Endothelial cell of umbilical vein (primary cell): ENCODE results near the gene KCTD5. TPM values are rescaled to one million over a fixed set of nuclear protein-coding genes. Genes with fewer than 3 reads are reported as not detected.

Source experiments
- BruUV-seq: library from RNA; stranded (reverse); fragments of 400-500 nt; replicated peaks from 2 replicates; lab custom pipeline; 2021; lab: Mats Ljungman, UMichigan
- CTCF ChIA-PET: fragments of 300-600, 350-600 bp; sonication (Branson Sonifier 250); formaldehyde crosslinking; loops from one replicate; lab custom pipeline; 2021; ENCODE audit warnings: antibody characterized with exemption, inconsistent platforms; lab: Charles Lee
- POLR2A ChIA-PET: fragments of 300-600, 350-600 bp; sonication (Branson Sonifier 250); formaldehyde crosslinking; loops from one replicate; lab custom pipeline; 2021; ENCODE audit warnings: antibody characterized with exemption, inconsistent platforms; lab: Charles Lee
- DNase-seq: peaks from one replicate; pipeline ENCODE4 v3.0.0-alpha.2; 2011; ENCODE audit warnings: low read depth, low spot score
- FAIRE-seq: peaks from 2 replicates; lab custom pipeline; 2011; peaks lifted over from hg19 to GRCh38; lab: Jason Lieb, UNC
- H2AFZ ChIP-seq: 2 replicates; pipeline ENCODE4 v1.6.0; 2012; ENCODE audit warnings: low read depth, low read length, control low read depth, inconsistent platforms
- H3K27ac ChIP-seq: 2 replicates; pipeline ENCODE4 v1.5.1; 2011; ENCODE audit warnings: low read depth, mild to moderate bottlenecking, control low read depth, low read length, moderate library complexity; ENCODE audit not compliant: insufficient read depth
- H3K27me3 ChIP-seq, 2 experiments: 2 replicates each; pipeline versions ENCODE4 v1.6.0 to v1.6.1; 2011; ENCODE audit warnings: low read length in 2 of 2, mixed read lengths in 1 of 2; ENCODE audit not compliant: control insufficient read depth in 2 of 2, insufficient read depth in 2 of 2
- H3K36me3 ChIP-seq, 2 experiments: 2 replicates in 1 of 2; 3 replicates in 1 of 2; pipeline ENCODE4 v1.5.1; 2011; ENCODE audit warnings: low read length in 2 of 2, mild to moderate bottlenecking in 1 of 2, moderate library complexity in 1 of 2; ENCODE audit not compliant: control insufficient read depth in 2 of 2, insufficient read depth in 2 of 2; ENCODE audit errors: extremely low read depth in 1 of 2
- H3K4me1 ChIP-seq: 3 replicates; pipeline ENCODE4 v1.5.1; 2011; ENCODE audit warnings: mild to moderate bottlenecking, low read length; ENCODE audit not compliant: control insufficient read depth, insufficient read depth; ENCODE audit errors: extremely low read depth
- H3K4me2 ChIP-seq: 2 replicates; pipeline ENCODE4 v1.6.1; 2011; ENCODE audit warnings: low read length, control low read depth, mixed read lengths; ENCODE audit not compliant: insufficient read depth
- H3K4me3 ChIP-seq, 3 experiments: fragments of 200-600 bp in 1 of 3; sonication (generic), shearing (Covaris generic) in 1 of 3; replicated peaks in 1 of 3; 2 replicates each; pipeline ENCODE4 v1.5.1; 2011 to 2016; ENCODE audit warnings: control low read depth in 3 of 3, low read length in 3 of 3, mild to moderate bottlenecking in 2 of 3, inconsistent platforms in 1 of 3, low read depth in 1 of 3, moderate library complexity in 1 of 3; ENCODE audit not compliant: insufficient read depth in 1 of 3
- H3K79me2 ChIP-seq: 2 replicates; pipeline ENCODE4 v1.6.0; 2012; ENCODE audit warnings: low read length, inconsistent platforms; ENCODE audit not compliant: control insufficient read depth, insufficient read depth
- H3K9ac ChIP-seq: replicated peaks from 2 replicates; pipeline ENCODE3; 2011; ENCODE audit warnings: low read length, control low read depth; ENCODE audit not compliant: insufficient read depth; ENCODE audit errors: extremely low read depth
- H3K9me1 ChIP-seq: replicated peaks from 3 replicates; pipeline ENCODE4 v1.6.0; 2011; ENCODE audit warnings: mild to moderate bottlenecking, low read length; ENCODE audit not compliant: control insufficient read depth, insufficient read depth; ENCODE audit errors: extremely low read depth
- H3K9me3 ChIP-seq: replicated peaks from 2 replicates; pipeline ENCODE4 v1.5.1; 2012; ENCODE audit warnings: low read length, inconsistent platforms; ENCODE audit not compliant: control insufficient read depth, insufficient read depth
- H4K20me1 ChIP-seq: replicated peaks from 2 replicates; pipeline ENCODE3; 2011; ENCODE audit warnings: mild to moderate bottlenecking, low read length; ENCODE audit not compliant: control insufficient read depth, insufficient read depth; ENCODE audit errors: extremely low read depth
- CTCF ChIP-seq, 2 donors: IDR thresholded peaks; 1 replicate in 1 of 2; 2 replicates in 1 of 2; pipeline ENCODE4 v1.5.1; 2011; ENCODE audit warnings: low read length in 2 of 2, mild to moderate bottlenecking in 2 of 2, moderate library complexity in 2 of 2, control low read depth in 1 of 2, inconsistent platforms in 1 of 2, low read depth in 1 of 2; ENCODE audit not compliant: insufficient read depth in 1 of 2; ENCODE audit errors: extremely low read depth in 1 of 2
- EZH2 ChIP-seq: IDR thresholded peaks from 2 replicates; pipeline ENCODE4 v1.6.1; 2012; ENCODE audit warnings: borderline replicate concordance, low read depth, mild to moderate bottlenecking, moderate library complexity, low read length, inconsistent platforms; ENCODE audit not compliant: severe bottlenecking
- FOS ChIP-seq: IDR thresholded peaks from 2 replicates; pipeline ENCODE4 v1.6.1; 2011; ENCODE audit warnings: mild to moderate bottlenecking, low read length, moderate library complexity, borderline replicate concordance; ENCODE audit not compliant: insufficient read depth
- GATA2 ChIP-seq: IDR thresholded peaks from 2 replicates; pipeline ENCODE4 v1.7.0; 2011; ENCODE audit warnings: low read depth, mild to moderate bottlenecking, moderate library complexity, mixed read lengths, low read length; ENCODE audit not compliant: insufficient read length, insufficient read depth
- JUN ChIP-seq: IDR thresholded peaks from 2 replicates; pipeline ENCODE4 v1.6.1; 2011; ENCODE audit warnings: borderline replicate concordance, low read depth; ENCODE audit not compliant: insufficient read length, insufficient read depth
- MYC ChIP-seq: IDR thresholded peaks from one replicate; pipeline ENCODE4 v1.6.1; 2011; ENCODE audit warnings: mild to moderate bottlenecking, low read depth, low read length
- POLR2A ChIP-seq: IDR thresholded peaks from 2 replicates; pipeline ENCODE4 v1.6.1; 2012; ENCODE audit warnings: low read depth, mild to moderate bottlenecking, control low read depth, low read length
- POLR2AphosphoS5 ChIP-seq: IDR thresholded peaks from 2 replicates; pipeline ENCODE4 v1.6.1; 2012; ENCODE audit warnings: low read depth, mild to moderate bottlenecking, control low read depth, low read length, moderate library complexity; ENCODE audit not compliant: insufficient read depth
- dilution Hi-C: fragments of 300-500 bp; cut with MboI; formaldehyde crosslinking; loops from one replicate; pipeline ENCODE4 v1.15.0; 2019; ENCODE audit warnings: low sequenced_read_pairs; ENCODE audit not compliant: extremely low pct_ligation_motif_present
- intact Hi-C: fragments of 100-400 bp; cut with micrococcal nuclease; formaldehyde crosslinking; loops from one replicate; pipeline ENCODE4 v1.10.0; 2022
- polyA plus RNA-seq, 4 experiments: library from polyadenylated mRNA; depleted of rRNA in 3 of 4; stranded (reverse) in 3 of 4; unstranded in 1 of 4; fragments of >200 nt; gene quantifications; 2 replicates each; pipeline versions ENCODE4 v1.2.1 to v1.2.3, GENCODE V29; 2011 to 2012; ENCODE audit warnings: missing spikeins in 1 of 4
- total RNA-seq: library from RNA; stranded (reverse); gene quantifications from 2 replicates; pipeline ENCODE4 v1.2.3, GENCODE V29; 2021
- TF ChIP-seq, protein P1 (sequence below): IDR thresholded peaks from 2 replicates; pipeline ENCODE4 v1.6.1; 2011; ENCODE audit not compliant: insufficient read depth, insufficient read length

The KCTD5 gene
- total and polyA plus RNA-seq, 2 donors (not counting 3 experiments of a cell fraction or from before 2014, with no cell fraction given), result 32.2 to 42.0 TPM

DNA sequence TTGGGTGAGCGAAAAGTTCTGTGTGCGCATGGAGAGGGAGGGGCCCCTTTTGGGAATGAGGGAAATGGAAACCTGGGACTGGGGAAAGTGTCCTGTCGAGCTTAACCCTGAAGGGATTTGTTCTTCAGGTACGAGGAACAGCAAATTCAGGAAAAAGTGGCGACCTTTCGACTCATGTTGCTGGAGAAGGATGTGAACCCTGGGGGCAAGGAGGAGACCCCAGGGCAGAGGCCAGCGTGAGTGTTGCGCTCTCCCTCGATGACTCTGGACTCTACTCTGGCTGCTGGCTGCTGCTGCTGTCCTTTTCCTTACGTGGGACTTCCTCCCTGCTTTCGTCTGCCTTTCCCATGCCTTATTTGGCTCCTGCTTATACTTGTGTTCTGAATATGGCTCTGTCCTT, 75.0 kb downstream of the KCTD5 start:
- Histone ChIP-seq H3K4me1 (peaks cover 19% of the 10 kb centered on the region), H4K20me1 (peaks cover 23% of the 10 kb centered on the region), H3K27me3 (no peaks in the 10 kb centered on the region), H3K9me3 (no peaks in the 10 kb centered on the region), H3K27ac (no peak overlapping the region), H2AFZ (no peak overlapping the region), H3K4me2 (no peak overlapping the region), H3K79me2 (peaks cover 94% of the 10 kb centered on the region), H3K36me3 (peaks cover 43 to 46% of the 10 kb centered on the region in 2 experiments), H3K9ac (no peak overlapping the region), H3K9me1 (no peaks in the 10 kb centered on the region), H3K4me3 (no peak overlapping the region)
- POLR2A ChIA-PET, result no interaction called here
- TF ChIP-seq GATA2 (no peak), FOS (no peak), POLR2A (no peak), JUN (no peak), MYC (no peak), EZH2 (no peak), POLR2AphosphoS5 (no peak), CTCF (IDR thresholded peaks at IDR 0.05; ENCODE audit: extremely low read depth in 1 of 2, insufficient read depth in 1 of 2, low read depth in 1 of 2, low read length in 2 of 2) (no peak)
- TF ChIP-seq, protein P1, sequence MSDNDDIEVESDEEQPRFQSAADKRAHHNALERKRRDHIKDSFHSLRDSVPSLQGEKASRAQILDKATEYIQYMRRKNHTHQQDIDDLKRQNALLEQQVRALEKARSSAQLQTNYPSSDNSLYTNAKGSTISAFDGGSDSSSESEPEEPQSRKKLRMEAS, result no peak
- CTCF ChIA-PET, result no interaction called here
- dilution Hi-C loops, result no loop called here
- DNase-seq (no peak), FAIRE-seq (no peak)
- intact Hi-C loops, result no loop called here
- no TSS peak for BruUV-seq

Other genes starting within 250 kb of the KCTD5 start
- 12.7 and 15.2 TPM in 2 replicates for gene TEDC2, start 222.4 kb upstream of the KCTD5 start, total RNA-seq
- 7.6 and 8.8 TPM in 2 replicates for gene TEDC2, start 222.4 kb upstream of the KCTD5 start, polyA plus RNA-seq
- gene NTN3, start 211.2 kb upstream of the KCTD5 start, total RNA-seq, result 0.15 TPM in 1 of 2 replicates, not detected in the other
- not detected in 2 replicates for gene NTN3, start 211.2 kb upstream of the KCTD5 start, polyA plus RNA-seq
- gene TBC1D24, start 207.4 kb upstream of the KCTD5 start, total RNA-seq, result 17.3 and 22.8 TPM in 2 replicates
- 8.1 and 10.6 TPM in 2 replicates for gene TBC1D24, start 207.4 kb upstream of the KCTD5 start, polyA plus RNA-seq
- 187 and 194 TPM in 2 replicates for gene ATP6V0C, start 168.6 kb upstream of the KCTD5 start, total RNA-seq
- gene ATP6V0C, start 168.6 kb upstream of the KCTD5 start, polyA plus RNA-seq, result 122 and 146 TPM in 2 replicates
- 54.5 and 59.5 TPM in 2 replicates for gene AMDHD2, start 162.2 kb upstream of the KCTD5 start, total RNA-seq
- 39.4 and 58.2 TPM in 2 replicates for gene AMDHD2, start 162.2 kb upstream of the KCTD5 start, polyA plus RNA-seq
- gene CEMP1, start 151.1 kb upstream of the KCTD5 start, total RNA-seq, result not detected in 2 replicates
- not detected in 2 replicates for gene CEMP1, start 151.1 kb upstream of the KCTD5 start, polyA plus RNA-seq
- 37.3 and 40.8 TPM in 2 replicates for gene PDPK1, start 144.5 kb upstream of the KCTD5 start, total RNA-seq
- 19.9 and 22.4 TPM in 2 replicates for gene PDPK1, start 144.5 kb upstream of the KCTD5 start, polyA plus RNA-seq
- 0.53 and 0.60 TPM in 2 replicates for gene PRSS27, start 37.7 kb downstream of the KCTD5 start, total RNA-seq
- 0.33 and 0.53 TPM in 2 replicates for gene PRSS27, start 37.7 kb downstream of the KCTD5 start, polyA plus RNA-seq
- gene SRRM2, start 70.1 kb downstream of the KCTD5 start, total RNA-seq, result 483 and 492 TPM in 2 replicates
- 270 and 296 TPM in 2 replicates for gene SRRM2, start 70.1 kb downstream of the KCTD5 start, polyA plus RNA-seq
- 158 and 251 TPM in 2 replicates for gene ELOB, start 94.8 kb downstream of the KCTD5 start, total RNA-seq
- 848 and 1,320 TPM in 2 replicates for gene ELOB, start 94.8 kb downstream of the KCTD5 start, polyA plus RNA-seq
- not detected in 2 replicates for gene PRSS33, start 105.0 kb downstream of the KCTD5 start, total RNA-seq
- not detected in 2 replicates for gene PRSS33, start 105.0 kb downstream of the KCTD5 start, polyA plus RNA-seq
- not detected in 2 replicates for gene PRSS41, start 115.9 kb downstream of the KCTD5 start, total RNA-seq
- not detected in 2 replicates for gene PRSS41, start 115.9 kb downstream of the KCTD5 start, polyA plus RNA-seq
- gene PRSS21, start 134.7 kb downstream of the KCTD5 start, total RNA-seq, result not detected in 2 replicates
- 0.19 and 0.28 TPM in 2 replicates for gene PRSS21, start 134.7 kb downstream of the KCTD5 start, polyA plus RNA-seq
- gene ZG16B, start 147.8 kb downstream of the KCTD5 start, total RNA-seq, result not detected in 2 replicates
- 0.22 and 0.25 TPM in 2 replicates for gene ZG16B, start 147.8 kb downstream of the KCTD5 start, polyA plus RNA-seq
- gene PRSS22, start 175.6 kb downstream of the KCTD5 start, total RNA-seq, result not detected in 2 replicates
- not detected in 2 replicates for gene PRSS22, start 175.6 kb downstream of the KCTD5 start, polyA plus RNA-seq
- 18.3 and 24.1 TPM in 2 replicates for gene FLYWCH2, start 200.7 kb downstream of the KCTD5 start, total RNA-seq
- gene FLYWCH2, start 200.7 kb downstream of the KCTD5 start, polyA plus RNA-seq, result 34.6 and 45.1 TPM in 2 replicates
- gene FLYWCH1, start 229.4 kb downstream of the KCTD5 start, total RNA-seq, result 51.2 and 51.7 TPM in 2 replicates
- 32.0 and 37.3 TPM in 2 replicates for gene FLYWCH1, start 229.4 kb downstream of the KCTD5 start, polyA plus RNA-seq